Natural killer cell (primary cell): ENCODE data around the gene ZNF17. TPM values are rescaled to one million over a fixed set of nuclear protein-coding genes. Genes with fewer than 3 reads are reported as not detected.

Experiments
- ATAC-seq, 3 donors: fragments of 150-1000 bp in 2 of 3; fragments of 200-7000 bp in 1 of 3; cut with Tn5 transposase; 1 replicate in 1 of 3; 2 replicates in 2 of 3; pipeline ENCODE4 v1.10.0; 2021; ENCODE audit warnings: mild to moderate bottlenecking in 2 of 3, moderate library complexity in 2 of 3
- DNase-seq, 2 donors: peaks; one replicate each; pipeline versions ENCODE4 v3.0.0 to v3.0.0-alpha.2; 2013 to 2021; ENCODE audit warnings: mixed read lengths in 1 of 2
- H3K27ac ChIP-seq: one replicate; pipeline ENCODE4 v1.5.1; 2013; ENCODE audit warnings: mild to moderate bottlenecking, low read length
- H3K27me3 ChIP-seq: one replicate; pipeline ENCODE4 v1.6.1; 2013; ENCODE audit warnings: low read length; ENCODE audit not compliant: control insufficient read depth, insufficient read depth
- H3K36me3 ChIP-seq: one replicate; pipeline ENCODE4 v1.6.1; 2013; ENCODE audit warnings: low read length; ENCODE audit not compliant: control insufficient read depth, insufficient read depth
- H3K4me1 ChIP-seq: one replicate; pipeline ENCODE4 v1.6.1; 2013; ENCODE audit warnings: low read length; ENCODE audit not compliant: control insufficient read depth, insufficient read depth
- H3K4me3 ChIP-seq: one replicate; pipeline ENCODE4 v1.5.1; 2013; ENCODE audit warnings: low read length
- H3K9me3 ChIP-seq: one replicate; pipeline ENCODE4 v1.6.1; 2013; ENCODE audit warnings: low read length; ENCODE audit not compliant: control insufficient read depth, insufficient read depth
- H3K27ac Mint-ChIP-seq, 2 donors: one replicate each; pipeline ENCODE4 v1.8.0; 2022; ENCODE audit warnings: mild to moderate bottlenecking in 2 of 2, mixed read lengths in 2 of 2, moderate library complexity in 1 of 2
- H3K27me3 Mint-ChIP-seq, 2 donors: one replicate each; pipeline ENCODE4 v1.8.0; 2022; ENCODE audit warnings: low read depth in 2 of 2, mixed read lengths in 2 of 2
- H3K36me3 Mint-ChIP-seq: one replicate; pipeline ENCODE4 v1.8.0; 2022; ENCODE audit warnings: mixed read lengths
- H3K4me1 Mint-ChIP-seq, 2 donors: one replicate each; pipeline ENCODE4 v1.8.0; 2022; ENCODE audit warnings: mixed read lengths in 2 of 2
- H3K4me3 Mint-ChIP-seq: one replicate; pipeline ENCODE4 v1.8.0; 2022; ENCODE audit warnings: mild to moderate bottlenecking, moderate library complexity, mixed read lengths
- H3K9me3 Mint-ChIP-seq, 2 donors: one replicate each; pipeline ENCODE4 v1.8.0; 2022; ENCODE audit warnings: mixed read lengths in 2 of 2
- WGBS: methylation state at CpG from one replicate; pipeline ENCODE4 v1.1.7; 2013; ENCODE audit warnings: missing lambda C conversion rate; ENCODE audit not compliant: insufficient coverage; 5-methylcytosine and 5-hydroxymethylcytosine counted together
- intact Hi-C: fragments of 100-400 bp; cut with micrococcal nuclease; formaldehyde crosslinking; loops from one replicate; pipeline ENCODE4 v1.14.2; 2022
- total RNA-seq, 4 donors: library from RNA; stranded (reverse); fragments of 120-200 nt in 1 of 4; gene quantifications; one replicate each; pipeline versions ENCODE4 v1.2.3 to v1.2.4, GENCODE V29; 2013 to 2022
- TF ChIP-seq, protein P1 (sequence below): fragments of 200-600 bp; IDR thresholded peaks from one replicate; pipeline ENCODE4 v1.8.0; 2022; ENCODE audit warnings: antibody characterized with exemption

The ZNF17 gene
- total RNA-seq, 3 donors from 2014 or later (not counting 1 experiment from before 2014, with no cell fraction given): 13.0 to 15.0 (median 13.3) TPM

GRCh38 chr19:57437931-57438330 is 27.0 kb downstream of the ZNF17 start:
- DNase-seq (no peak), ATAC-seq (no peak)
- Histone ChIP-seq H3K27me3 (no peaks in the 10 kb centered on the region), H3K27ac (no peak overlapping the region), H3K4me3 (no peak overlapping the region), H3K4me1 (peaks cover 14% of the 10 kb centered on the region), H3K9me3 (peaks cover 12% of the 10 kb centered on the region), H3K36me3 (peaks cover 2% of the 10 kb centered on the region)
- no peak overlapping the region for H3K4me3 Mint-ChIP-seq
- peaks cover 21 to 50% of the 10 kb centered on the region in 2 donors for H3K4me1 Mint-ChIP-seq
- 94% methylated on average over 4 of the region's 4 CpGs for WGBS
- H3K36me3 Mint-ChIP-seq: peaks cover 9% of the 10 kb centered on the region
- intact Hi-C loops: no loop called here
- TF ChIP-seq, protein P1, sequence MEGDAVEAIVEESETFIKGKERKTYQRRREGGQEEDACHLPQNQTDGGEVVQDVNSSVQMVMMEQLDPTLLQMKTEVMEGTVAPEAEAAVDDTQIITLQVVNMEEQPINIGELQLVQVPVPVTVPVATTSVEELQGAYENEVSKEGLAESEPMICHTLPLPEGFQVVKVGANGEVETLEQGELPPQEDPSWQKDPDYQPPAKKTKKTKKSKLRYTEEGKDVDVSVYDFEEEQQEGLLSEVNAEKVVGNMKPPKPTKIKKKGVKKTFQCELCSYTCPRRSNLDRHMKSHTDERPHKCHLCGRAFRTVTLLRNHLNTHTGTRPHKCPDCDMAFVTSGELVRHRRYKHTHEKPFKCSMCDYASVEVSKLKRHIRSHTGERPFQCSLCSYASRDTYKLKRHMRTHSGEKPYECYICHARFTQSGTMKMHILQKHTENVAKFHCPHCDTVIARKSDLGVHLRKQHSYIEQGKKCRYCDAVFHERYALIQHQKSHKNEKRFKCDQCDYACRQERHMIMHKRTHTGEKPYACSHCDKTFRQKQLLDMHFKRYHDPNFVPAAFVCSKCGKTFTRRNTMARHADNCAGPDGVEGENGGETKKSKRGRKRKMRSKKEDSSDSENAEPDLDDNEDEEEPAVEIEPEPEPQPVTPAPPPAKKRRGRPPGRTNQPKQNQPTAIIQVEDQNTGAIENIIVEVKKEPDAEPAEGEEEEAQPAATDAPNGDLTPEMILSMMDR: no peak
- no peak overlapping the region for H3K27ac Mint-ChIP-seq
- H3K27me3 Mint-ChIP-seq: peaks cover 0 to 2% of the 10 kb centered on the region in 2 donors
- peaks cover 2 to 8% of the 10 kb centered on the region in 2 donors for H3K9me3 Mint-ChIP-seq

DNA sequence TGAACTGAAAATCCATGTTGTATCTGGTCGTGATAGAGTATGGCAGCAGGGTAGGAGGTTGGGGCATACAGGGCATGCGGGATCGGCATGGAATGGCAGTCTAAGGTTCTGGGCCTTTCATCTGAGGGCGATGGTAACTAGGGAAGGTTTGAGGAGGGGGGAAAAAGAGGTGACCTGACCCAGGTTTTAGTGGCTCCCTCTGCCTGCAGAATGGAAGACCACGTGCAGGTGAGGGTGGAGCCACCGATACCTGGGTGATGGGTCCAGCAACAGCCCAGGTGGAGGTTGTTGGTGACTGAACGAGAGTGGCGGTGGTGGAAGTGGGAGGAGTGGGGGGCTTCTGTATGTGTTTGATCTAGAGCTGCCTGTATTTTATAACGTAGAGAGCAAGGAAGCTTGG is 28.0 kb downstream of the ZNF17 start:
- Mint-ChIP-seq H3K9me3 (peaks cover 2 to 8% of the 10 kb centered on the region in 2 donors), H3K36me3 (peaks cover 16% of the 10 kb centered on the region), H3K27ac (no peak overlapping the region), H3K27me3 (peaks cover 0 to 2% of the 10 kb centered on the region in 2 donors), H3K4me1 (peaks cover 21 to 50% of the 10 kb centered on the region in 2 donors), H3K4me3 (no peak overlapping the region)
- ATAC-seq (no peak), DNase-seq (no peak)
- Histone ChIP-seq H3K4me1 (peaks cover 14% of the 10 kb centered on the region), H3K36me3 (peaks cover 4% of the 10 kb centered on the region), H3K27me3 (no peaks in the 10 kb centered on the region), H3K9me3 (peaks cover 21% of the 10 kb centered on the region), H3K27ac (no peak overlapping the region), H3K4me3 (no peak overlapping the region)
- 98% methylated on average over 9 of the region's 9 CpGs for WGBS
- TF ChIP-seq, protein P1: no peak
- intact Hi-C loops: no loop called here

GRCh38 chr19:57441979-57442752 is 31.2 kb downstream of the ZNF17 start:
- TF ChIP-seq, protein P1: no peak
- Histone ChIP-seq H3K27ac (no peak overlapping the region), H3K4me3 (no peak overlapping the region), H3K4me1 (no peaks in the 10 kb centered on the region), H3K27me3 (no peaks in the 10 kb centered on the region), H3K36me3 (peaks cover 4% of the 10 kb centered on the region), H3K9me3 (peaks cover 42% of the 10 kb centered on the region)
- H3K4me3 Mint-ChIP-seq: no peak overlapping the region
- peaks cover 0 to 8% of the 10 kb centered on the region in 2 donors for H3K9me3 Mint-ChIP-seq
- H3K36me3 Mint-ChIP-seq: peaks cover 29% of the 10 kb centered on the region
- H3K27ac Mint-ChIP-seq: no peak overlapping the region
- WGBS: 98% methylated on average over 6 of the region's 7 CpGs
- ATAC-seq (no peak), DNase-seq (no peak)
- H3K4me1 Mint-ChIP-seq: peaks cover 0 to 26% of the 10 kb centered on the region in 2 donors
- intact Hi-C loops: no loop called here
- H3K27me3 Mint-ChIP-seq: no peaks in the 10 kb centered on the region
